HCT116 (cell line): Measurements from ENCODE around the gene NAALADL2. TPM values are rescaled to one million over a fixed set of nuclear protein-coding genes. Genes with fewer than 3 reads are reported as not detected.

Experiments
- ATAC-seq: fragments of 200-7000 bp; cut with Tn5 transposase; 2 replicates; pipeline ENCODE4 v1.9.1; 2020; ENCODE audit warnings: mild to moderate bottlenecking, moderate library complexity
- BruUV-seq: library from RNA; stranded (reverse); fragments of 400-500 nt; replicated peaks from 2 replicates; lab custom pipeline; 2021; lab: Mats Ljungman, UMichigan
- CTCF ChIA-PET: fragments of 300-600 bp; sonication (Branson Sonifier 250); formaldehyde crosslinking; loops from one replicate; lab custom pipeline; 2021; ENCODE audit warnings: antibody characterized with exemption; lab: Charles Lee
- POLR2A ChIA-PET: fragments of 300-600, 350-600 bp; sonication (Branson Sonifier 250); formaldehyde crosslinking; loops from one replicate; lab custom pipeline; 2021; ENCODE audit warnings: antibody characterized with exemption; lab: Charles Lee
- RAD21 ChIA-PET, 2 experiments: fragments of 300-600 bp; sonication (Branson Sonifier 250); formaldehyde crosslinking; loops; one replicate each; lab custom pipeline; 2023; ENCODE audit warnings: low total read pairs in 2 of 2; ENCODE audit not compliant: uncharacterized antibody in 2 of 2, unreplicated experiment in 2 of 2, low non-redundant PET in 1 of 2; lab: Charles Lee
- DNase-seq: peaks from one replicate; pipeline ENCODE4 v3.0.0-alpha.2; 2010; ENCODE audit warnings: low read depth, low spot score
- H2AFZ ChIP-seq: fragments of 200-600 bp; shearing (Covaris generic), sonication (generic); 2 replicates; pipeline ENCODE4 v1.6.1; 2017; ENCODE audit warnings: low read depth, mixed run types, mixed read lengths, antibody characterized with exemption, low read length; ENCODE audit not compliant: poor library complexity, severe bottlenecking
- H3K27ac ChIP-seq: 2 replicates; pipeline ENCODE4 v1.5.1; 2012; ENCODE audit warnings: low read depth, low read length
- H3K27me3 ChIP-seq: fragments of 200-600 bp; sonication (generic); 2 replicates; pipeline ENCODE4 v1.6.1; 2016; ENCODE audit warnings: mixed run types, low read length, mixed read lengths; ENCODE audit not compliant: insufficient read depth
- H3K36me3 ChIP-seq, 2 experiments: fragments of 200-500 bp in 1 of 2; fragments of 200-600 bp in 1 of 2; sonication (Bioruptor generic) in 1 of 2; sonication (generic) in 1 of 2; 2 replicates each; pipeline versions ENCODE4 v1.5.1 to v1.6.1; 2014 to 2016; ENCODE audit warnings: low read length in 2 of 2, inconsistent platforms in 1 of 2, mixed read lengths in 1 of 2, mixed run types in 1 of 2; ENCODE audit not compliant: insufficient read depth in 2 of 2, control insufficient read depth in 1 of 2
- H3K4me1 ChIP-seq, 2 experiments: fragments of 200-600 bp in 1 of 2; sonication (generic) in 1 of 2; 2 replicates each; pipeline versions ENCODE4 v1.5.1 to v1.6.1; 2012 to 2017; ENCODE audit warnings: low read length in 2 of 2, inconsistent platforms in 1 of 2, mild to moderate bottlenecking in 1 of 2, mixed read lengths in 1 of 2, mixed run types in 1 of 2, moderate library complexity in 1 of 2; ENCODE audit not compliant: insufficient read depth in 2 of 2, control insufficient read depth in 1 of 2
- H3K4me2 ChIP-seq: fragments of 200-600 bp; sonication (generic); 2 replicates; pipeline ENCODE4 v1.6.1; 2017; ENCODE audit warnings: mixed run types, low read length, mixed read lengths
- H3K4me3 ChIP-seq, 2 experiments: fragments of 200-600 bp in 1 of 2; sonication (generic) in 1 of 2; replicated peaks in 1 of 2; 2 replicates each; pipeline ENCODE4 v1.5.1; 2011 to 2016; ENCODE audit warnings: low read length in 2 of 2, control low read depth in 1 of 2, low read depth in 1 of 2, mild to moderate bottlenecking in 1 of 2, mixed read lengths in 1 of 2, mixed run types in 1 of 2
- H3K79me2 ChIP-seq: fragments of 200-600 bp; sonication (generic); 2 replicates; pipeline ENCODE4 v1.6.1; 2017; ENCODE audit warnings: mild to moderate bottlenecking, mixed run types, low read length, moderate library complexity, mixed read lengths; ENCODE audit not compliant: insufficient read depth
- H3K9ac ChIP-seq: fragments of 200-600 bp; sonication (generic); 2 replicates; pipeline ENCODE4 v1.6.1; 2016; ENCODE audit warnings: low read length, mixed read lengths
- H3K9me2 ChIP-seq: fragments of 200-600 bp; sonication (generic), shearing (Covaris generic); 2 replicates; pipeline ENCODE4 v1.6.1; 2017; ENCODE audit warnings: mixed run types, mild to moderate bottlenecking, moderate library complexity; ENCODE audit not compliant: insufficient read depth
- H3K9me3 ChIP-seq, 2 experiments: fragments of 200-500 bp in 1 of 2; fragments of 200-600 bp in 1 of 2; sonication (Bioruptor generic) in 1 of 2; sonication (generic) in 1 of 2; 2 replicates each; pipeline ENCODE4 v1.6.1; 2014 to 2017; ENCODE audit warnings: low read length in 2 of 2, mixed read lengths in 2 of 2, inconsistent platforms in 1 of 2, low read depth in 1 of 2, mild to moderate bottlenecking in 1 of 2, mixed run types in 1 of 2, moderate library complexity in 1 of 2; ENCODE audit not compliant: control insufficient read depth in 1 of 2, insufficient read depth in 1 of 2
- H4K20me1 ChIP-seq: fragments of 200-600 bp; sonication (generic), shearing (Covaris generic); 2 replicates; pipeline ENCODE4 v1.6.1; 2017; ENCODE audit warnings: mixed run types, mild to moderate bottlenecking, moderate library complexity; ENCODE audit not compliant: insufficient read depth
- CBX3 ChIP-seq: IDR thresholded peaks from 2 replicates; pipeline ENCODE4 v1.6.1; 2012; ENCODE audit warnings: low read depth
- CEBPB ChIP-seq: IDR thresholded peaks from 2 replicates; pipeline ENCODE4 v1.6.1; 2012; ENCODE audit warnings: low read depth
- CTCF ChIP-seq, 3 experiments: fragments of 200-600 bp in 1 of 3; sonication (generic) in 1 of 3; IDR thresholded peaks in 2 of 3; conservative IDR thresholded peaks in 1 of 3; 2 replicates each; pipeline ENCODE4 v1.5.1; 2012 to 2017; ENCODE audit warnings: low read depth in 2 of 3, low read length in 2 of 3, antibody characterized with exemption in 1 of 3, borderline replicate concordance in 1 of 3, control low read depth in 1 of 3, mild to moderate bottlenecking in 1 of 3, mixed read lengths in 1 of 3, mixed run types in 1 of 3, moderate library complexity in 1 of 3; ENCODE audit not compliant: insufficient read depth in 1 of 3
- ELF1 ChIP-seq: IDR thresholded peaks from 2 replicates; pipeline ENCODE4 v1.6.1; 2012; ENCODE audit warnings: low read depth, borderline replicate concordance
- EZH2 ChIP-seq: fragments of 200-600 bp; sonication (generic); IDR thresholded peaks from 2 replicates; pipeline ENCODE4 v1.6.1; 2017; ENCODE audit warnings: antibody characterized with exemption, mixed run types
- EZH2phosphoT487 ChIP-seq: fragments of 200-600 bp; IDR thresholded peaks from 2 replicates; pipeline ENCODE4 v1.6.1; 2018; ENCODE audit warnings: antibody characterized with exemption, borderline replicate concordance
- FOSL1 ChIP-seq: IDR thresholded peaks from 2 replicates; pipeline ENCODE4 v1.6.1; 2012; ENCODE audit warnings: low read depth
- MAX ChIP-seq: IDR thresholded peaks from 2 replicates; pipeline ENCODE4 v1.6.1; 2012
- POLR2A ChIP-seq: IDR thresholded peaks from 2 replicates; pipeline ENCODE4 v1.7.0; 2011; ENCODE audit warnings: borderline replicate concordance; ENCODE audit not compliant: insufficient read depth, insufficient read length; ENCODE audit errors: extremely low read depth
- POLR2AphosphoS5 ChIP-seq: IDR thresholded peaks from 2 replicates; pipeline ENCODE4 v1.6.1; 2011; ENCODE audit warnings: mild to moderate bottlenecking, low read depth, low read length, moderate library complexity
- RAD21 ChIP-seq: IDR thresholded peaks from 2 replicates; pipeline ENCODE4 v1.6.1; 2012; ENCODE audit warnings: low read depth, mild to moderate bottlenecking
- SIN3A ChIP-seq: IDR thresholded peaks from 2 replicates; pipeline ENCODE4 v1.6.1; 2012; ENCODE audit warnings: low read depth
- SP1 ChIP-seq: IDR thresholded peaks from 2 replicates; pipeline ENCODE4 v1.6.1; 2012; ENCODE audit warnings: low read depth
- SRF ChIP-seq: IDR thresholded peaks from 2 replicates; pipeline ENCODE4 v1.6.1; 2012; ENCODE audit warnings: low read depth
- TCF7L2 ChIP-seq: IDR thresholded peaks from 2 replicates; pipeline ENCODE4 v1.7.0; 2011; ENCODE audit warnings: borderline replicate concordance, inconsistent platforms; ENCODE audit not compliant: insufficient read depth, insufficient read length; ENCODE audit errors: extremely low read depth
- ZFX ChIP-seq: fragments of 450-650 bp; IDR thresholded peaks from 2 replicates; pipeline ENCODE4 v1.6.1; 2017
- intact Hi-C: fragments of 100-400 bp; cut with micrococcal nuclease; formaldehyde crosslinking; loops from 2 replicates; pipeline ENCODE4 v1.10.0; 2022
- total RNA-seq: library from RNA; stranded (reverse); gene quantifications from one replicate; pipeline ENCODE4 v1.2.1, GENCODE V29; 2021; ENCODE audit not compliant: unreplicated experiment
- TF ChIP-seq, protein P1 (sequence below): IDR thresholded peaks from 2 replicates; pipeline ENCODE4 v1.6.1; 2011; ENCODE audit warnings: mild to moderate bottlenecking, low read length, moderate library complexity; ENCODE audit not compliant: insufficient replicate concordance; ENCODE audit errors: extremely low read depth
- TF ChIP-seq, protein P2 (sequence below): IDR thresholded peaks from 2 replicates; pipeline ENCODE4 v1.6.1; 2012; ENCODE audit warnings: low read depth
- TF ChIP-seq, protein P3 (sequence below): IDR thresholded peaks from 2 replicates; pipeline ENCODE4 v1.6.1; 2012

Gene NAALADL2
- total RNA-seq, 1 experiment from 2014 or later, result 2.9 TPM

- Histone ChIP-seq H3K9ac (no peak overlapping the region), H3K36me3 (no peaks in the 10 kb centered on the region), H3K4me2 (no peak overlapping the region), H3K27ac (no peak overlapping the region), H3K9me3 (no peaks in the 10 kb centered on the region), H2AFZ (no peak overlapping the region), H3K27me3 (no peaks in the 10 kb centered on the region), H3K4me1 (no peaks in the 10 kb centered on the region), H3K9me2 (no peaks in the 10 kb centered on the region), H3K79me2 (no peaks in the 10 kb centered on the region), H4K20me1 (no peaks in the 10 kb centered on the region), H3K4me3 (no peak overlapping the region)
- POLR2A ChIA-PET, result no interaction called here
- DNase-seq (no peak), ATAC-seq (no peak)
- TF ChIP-seq FOSL1 (no peak), ZFX (no peak), TCF7L2 (no peak), RAD21 (no peak), CBX3 (no peak), POLR2A (no peak), CTCF (IDR thresholded peaks at IDR 0.05 in 2 of 3, conservative IDR thresholded peaks at IDR 0.05 in 1 of 3; ENCODE audit: borderline replicate concordance in 1 of 3, insufficient read depth in 1 of 3, low read depth in 2 of 3, low read length in 2 of 3) (no peak), EZH2phosphoT487 (no peak), SIN3A (no peak), SRF (no peak), SP1 (no peak), POLR2AphosphoS5 (no peak), ELF1 (no peak), MAX (no peak), CEBPB (no peak), EZH2 (no peak)
- TF ChIP-seq, protein P1, sequence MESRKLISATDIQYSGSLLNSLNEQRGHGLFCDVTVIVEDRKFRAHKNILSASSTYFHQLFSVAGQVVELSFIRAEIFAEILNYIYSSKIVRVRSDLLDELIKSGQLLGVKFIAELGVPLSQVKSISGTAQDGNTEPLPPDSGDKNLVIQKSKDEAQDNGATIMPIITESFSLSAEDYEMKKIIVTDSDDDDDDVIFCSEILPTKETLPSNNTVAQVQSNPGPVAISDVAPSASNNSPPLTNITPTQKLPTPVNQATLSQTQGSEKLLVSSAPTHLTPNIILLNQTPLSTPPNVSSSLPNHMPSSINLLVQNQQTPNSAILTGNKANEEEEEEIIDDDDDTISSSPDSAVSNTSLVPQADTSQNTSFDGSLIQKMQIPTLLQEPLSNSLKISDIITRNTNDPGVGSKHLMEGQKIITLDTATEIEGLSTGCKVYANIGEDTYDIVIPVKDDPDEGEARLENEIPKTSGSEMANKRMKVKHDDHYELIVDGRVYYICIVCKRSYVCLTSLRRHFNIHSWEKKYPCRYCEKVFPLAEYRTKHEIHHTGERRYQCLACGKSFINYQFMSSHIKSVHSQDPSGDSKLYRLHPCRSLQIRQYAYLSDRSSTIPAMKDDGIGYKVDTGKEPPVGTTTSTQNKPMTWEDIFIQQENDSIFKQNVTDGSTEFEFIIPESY, result no peak
- TF ChIP-seq, protein P2, sequence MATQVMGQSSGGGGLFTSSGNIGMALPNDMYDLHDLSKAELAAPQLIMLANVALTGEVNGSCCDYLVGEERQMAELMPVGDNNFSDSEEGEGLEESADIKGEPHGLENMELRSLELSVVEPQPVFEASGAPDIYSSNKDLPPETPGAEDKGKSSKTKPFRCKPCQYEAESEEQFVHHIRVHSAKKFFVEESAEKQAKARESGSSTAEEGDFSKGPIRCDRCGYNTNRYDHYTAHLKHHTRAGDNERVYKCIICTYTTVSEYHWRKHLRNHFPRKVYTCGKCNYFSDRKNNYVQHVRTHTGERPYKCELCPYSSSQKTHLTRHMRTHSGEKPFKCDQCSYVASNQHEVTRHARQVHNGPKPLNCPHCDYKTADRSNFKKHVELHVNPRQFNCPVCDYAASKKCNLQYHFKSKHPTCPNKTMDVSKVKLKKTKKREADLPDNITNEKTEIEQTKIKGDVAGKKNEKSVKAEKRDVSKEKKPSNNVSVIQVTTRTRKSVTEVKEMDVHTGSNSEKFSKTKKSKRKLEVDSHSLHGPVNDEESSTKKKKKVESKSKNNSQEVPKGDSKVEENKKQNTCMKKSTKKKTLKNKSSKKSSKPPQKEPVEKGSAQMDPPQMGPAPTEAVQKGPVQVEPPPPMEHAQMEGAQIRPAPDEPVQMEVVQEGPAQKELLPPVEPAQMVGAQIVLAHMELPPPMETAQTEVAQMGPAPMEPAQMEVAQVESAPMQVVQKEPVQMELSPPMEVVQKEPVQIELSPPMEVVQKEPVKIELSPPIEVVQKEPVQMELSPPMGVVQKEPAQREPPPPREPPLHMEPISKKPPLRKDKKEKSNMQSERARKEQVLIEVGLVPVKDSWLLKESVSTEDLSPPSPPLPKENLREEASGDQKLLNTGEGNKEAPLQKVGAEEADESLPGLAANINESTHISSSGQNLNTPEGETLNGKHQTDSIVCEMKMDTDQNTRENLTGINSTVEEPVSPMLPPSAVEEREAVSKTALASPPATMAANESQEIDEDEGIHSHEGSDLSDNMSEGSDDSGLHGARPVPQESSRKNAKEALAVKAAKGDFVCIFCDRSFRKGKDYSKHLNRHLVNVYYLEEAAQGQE, result no peak
- TF ChIP-seq, protein P3, sequence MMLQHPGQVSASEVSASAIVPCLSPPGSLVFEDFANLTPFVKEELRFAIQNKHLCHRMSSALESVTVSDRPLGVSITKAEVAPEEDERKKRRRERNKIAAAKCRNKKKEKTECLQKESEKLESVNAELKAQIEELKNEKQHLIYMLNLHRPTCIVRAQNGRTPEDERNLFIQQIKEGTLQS, result no peak
- CTCF ChIA-PET, result no interaction called here
- BruUV-seq, result no TSS peak
- RAD21 ChIA-PET, result no interaction called here
- intact Hi-C loops, result no loop called here
These were observed 653.6 kb downstream of the NAALADL2 start for GRCh38 chr3:175512700-175513099.
